ENCODE results near the gene ZNF487.
"Not testable (repeated sequence)": the region's sequence is repeated elsewhere in the genome, so short reads cannot be mapped to it uniquely, and the experiment has no call there.

The ZNF487 gene

GRCh38 chr10:43404704-43405084, 32.2 kb upstream of the ZNF487 start:
- DNase-seq (ENCODE audit: low read depth): no peak

DNA sequence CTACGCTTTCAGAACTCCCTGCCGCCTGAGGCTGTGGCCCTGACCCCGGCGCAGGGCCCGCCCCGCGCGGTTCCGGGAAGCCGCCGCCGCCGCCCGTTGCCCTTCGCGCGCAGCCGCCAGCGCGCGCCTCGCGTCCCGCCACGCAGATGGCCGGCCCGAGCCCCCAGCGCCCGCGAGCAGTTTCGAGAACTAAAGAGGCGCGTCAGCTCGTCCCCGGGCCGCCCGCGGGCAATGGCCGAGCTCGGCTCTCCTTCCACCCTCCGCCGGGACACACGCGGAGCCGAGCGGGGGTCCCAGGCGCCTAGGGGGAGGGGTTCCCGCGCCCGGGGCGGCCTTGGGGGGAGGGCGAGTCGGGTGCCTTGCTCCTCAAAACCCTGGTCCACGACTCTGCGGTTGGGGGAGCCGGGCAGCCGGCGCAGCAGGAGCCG, 29.7 kb upstream of the ZNF487 start:
- peak; percentile 9 for DNase-seq (ENCODE audit: low read depth)

DNA sequence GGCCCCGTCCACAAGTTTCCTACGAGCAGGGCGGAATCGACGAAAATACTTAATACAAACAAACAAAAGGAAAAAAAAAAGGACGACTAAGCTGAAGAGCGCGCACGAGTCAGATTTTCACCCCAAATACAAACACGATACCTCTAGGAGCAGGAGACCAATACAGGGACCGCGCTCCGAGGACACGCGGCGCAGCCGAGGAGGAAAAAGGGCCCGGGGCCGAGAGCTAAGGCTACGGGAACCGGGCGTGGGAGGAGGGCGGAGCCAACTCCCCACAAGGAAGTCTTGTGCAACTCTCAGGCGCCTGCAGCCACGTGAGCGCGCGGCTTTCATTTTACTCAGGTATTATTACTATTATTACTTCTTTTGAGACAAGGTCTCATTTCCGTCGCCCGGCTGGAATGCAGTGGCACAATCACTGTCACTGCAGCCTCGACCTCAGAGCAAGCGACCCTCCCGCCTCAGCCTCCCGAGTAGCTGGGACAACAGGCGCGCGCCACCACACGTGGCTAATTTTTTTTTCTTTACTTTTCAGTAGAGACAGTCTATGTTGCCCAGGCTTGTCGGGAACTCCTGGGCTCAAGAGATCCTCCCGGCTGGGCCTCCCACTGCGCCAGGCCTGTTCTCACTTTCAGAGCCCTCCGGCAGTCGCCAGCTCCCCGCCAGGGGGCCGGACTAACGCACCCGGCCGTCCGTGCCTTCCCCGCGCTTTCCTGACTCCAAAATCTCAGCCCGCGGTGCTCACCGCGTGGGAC, 29.2 kb upstream of the ZNF487 start:
- peak; percentile 68 for DNase-seq (ENCODE audit: low read depth)

- DNase-seq (ENCODE audit: low read depth): no peak
Observed at GRCh38 chr10:43408331-43408709, 28.6 kb upstream of the ZNF487 start.

DNA sequence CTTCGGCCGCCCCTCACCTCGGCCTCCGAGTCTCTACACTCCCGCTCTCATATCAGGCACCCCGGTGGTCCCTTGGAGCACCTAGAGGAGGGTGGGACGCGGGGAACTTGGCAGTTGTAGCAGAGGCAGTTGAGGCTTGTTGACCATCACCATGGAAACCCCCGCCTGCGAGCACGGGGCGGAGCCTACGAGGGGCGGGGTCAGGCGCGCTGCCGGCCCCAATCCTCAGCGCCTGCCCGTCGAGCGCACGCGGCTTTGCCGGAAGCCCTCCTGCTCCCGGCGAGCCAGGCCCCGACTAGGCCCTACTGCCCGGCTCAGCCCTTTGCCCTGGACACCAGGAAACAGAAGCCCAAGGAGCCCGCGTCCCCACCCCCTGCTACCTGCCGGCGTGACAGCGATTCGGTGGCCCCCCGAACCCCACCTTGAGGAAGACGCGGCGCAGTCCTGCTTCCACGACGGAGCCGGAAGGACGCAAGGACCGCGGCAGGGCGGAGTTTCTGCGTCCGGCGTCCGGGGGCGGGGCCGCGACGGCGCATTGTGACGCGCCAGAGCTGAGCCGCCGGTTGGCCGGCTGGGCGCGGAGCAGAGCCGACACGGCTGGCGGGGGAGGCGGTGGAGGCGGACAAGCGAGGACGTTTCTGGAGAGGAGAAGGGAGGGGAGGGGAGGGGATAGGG, 28.1 kb upstream of the ZNF487 start, which contains the start of gene HNRNPF:
TSS of gene HNRNPF (minus strand) at position 477 of the 675 bp plus-strand sequence. CDS start 21,302 bp downstream, outside the sequence.
- DNase-seq (ENCODE audit: low read depth): peak; percentile 82

DNA sequence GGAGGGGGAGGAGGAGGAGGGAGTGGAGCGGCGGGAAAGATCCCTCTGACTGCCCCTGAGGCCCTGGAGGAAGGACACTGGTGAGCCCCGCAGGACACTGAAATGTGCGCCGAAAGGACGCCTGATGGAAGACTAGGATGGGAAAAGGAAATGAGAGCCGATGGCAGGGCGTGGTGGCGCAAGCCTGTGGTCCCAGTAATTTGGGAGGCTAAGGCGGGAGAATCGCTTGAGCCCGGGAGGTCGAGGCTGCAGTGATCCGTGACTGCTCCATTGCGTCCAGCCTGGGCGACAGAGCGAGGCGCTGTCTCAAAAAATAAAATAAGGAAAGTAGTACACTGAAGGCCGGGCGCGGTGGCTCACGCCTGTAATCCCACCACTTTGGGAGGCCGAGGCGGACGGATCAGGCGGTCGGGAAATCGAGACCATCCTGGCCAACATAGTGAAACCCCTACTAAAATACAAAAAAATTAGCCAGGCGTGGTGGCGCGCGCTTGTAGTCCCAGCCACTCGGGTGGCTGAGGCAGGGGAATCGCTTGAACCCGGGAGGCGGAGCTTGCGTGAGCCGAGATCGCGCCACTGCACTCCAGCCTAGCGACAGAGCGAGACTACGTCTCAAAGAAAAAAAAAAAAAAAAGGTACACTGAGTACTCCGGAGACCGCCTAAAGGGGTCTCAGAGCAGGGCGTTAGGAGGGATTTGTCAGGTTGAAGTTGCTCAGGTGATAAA, 27.4 kb upstream of the ZNF487 start:
- peak; percentile 34 for DNase-seq (ENCODE audit: low read depth)

DNA sequence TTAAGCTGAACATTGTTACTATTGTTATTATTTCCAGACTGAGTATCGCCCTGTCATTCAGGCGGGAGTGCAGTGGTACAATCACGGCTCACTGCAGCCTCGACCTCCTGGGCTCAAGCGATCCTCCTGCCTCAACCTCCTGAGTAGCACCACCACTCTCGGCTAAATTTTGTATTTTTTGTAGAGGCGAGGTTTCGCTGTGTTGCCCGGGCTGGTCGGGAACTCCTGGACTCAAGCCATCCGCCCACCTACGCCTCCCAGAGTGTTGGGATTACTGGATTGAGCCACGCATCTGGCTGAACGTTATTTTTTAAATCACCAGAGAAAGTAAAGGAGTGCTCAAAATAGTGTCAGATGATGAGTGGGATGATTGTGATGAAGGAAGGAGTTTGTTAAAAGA, 26.6 kb upstream of the ZNF487 start:
- no peak for DNase-seq (ENCODE audit: low read depth)

- no peak for DNase-seq (ENCODE audit: low read depth)
Observed at GRCh38 chr10:43411536-43411935, 25.4 kb upstream of the ZNF487 start.

DNA sequence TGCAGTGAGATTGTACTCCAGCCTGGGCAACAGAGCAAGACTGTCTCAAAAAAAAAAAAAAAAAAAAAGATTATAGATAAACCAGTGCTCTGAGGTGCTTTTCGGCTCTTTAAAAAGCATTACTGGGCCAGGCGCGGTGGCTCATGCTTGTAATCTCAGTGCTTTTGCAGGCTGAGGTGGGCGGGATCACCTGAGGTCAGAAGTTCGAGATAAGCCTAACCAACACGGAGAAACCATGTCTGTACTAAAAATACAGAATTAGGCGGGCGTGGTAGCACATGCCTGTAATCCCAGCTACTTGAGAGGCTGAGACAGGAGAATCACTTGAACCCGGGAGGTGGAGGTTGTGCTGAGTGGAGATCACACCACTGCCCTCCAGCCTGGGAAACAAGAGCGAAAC, 21.4 kb upstream of the ZNF487 start:
- DNase-seq (ENCODE audit: low read depth): no peak

GRCh38 chr10:43417950-43418768, 18.8 kb upstream of the ZNF487 start:
- DNase-seq (ENCODE audit: low read depth): no peak

- DNase-seq (ENCODE audit: low read depth): no peak
Observed at GRCh38 chr10:43419997-43420368, 16.9 kb upstream of the ZNF487 start.

DNA sequence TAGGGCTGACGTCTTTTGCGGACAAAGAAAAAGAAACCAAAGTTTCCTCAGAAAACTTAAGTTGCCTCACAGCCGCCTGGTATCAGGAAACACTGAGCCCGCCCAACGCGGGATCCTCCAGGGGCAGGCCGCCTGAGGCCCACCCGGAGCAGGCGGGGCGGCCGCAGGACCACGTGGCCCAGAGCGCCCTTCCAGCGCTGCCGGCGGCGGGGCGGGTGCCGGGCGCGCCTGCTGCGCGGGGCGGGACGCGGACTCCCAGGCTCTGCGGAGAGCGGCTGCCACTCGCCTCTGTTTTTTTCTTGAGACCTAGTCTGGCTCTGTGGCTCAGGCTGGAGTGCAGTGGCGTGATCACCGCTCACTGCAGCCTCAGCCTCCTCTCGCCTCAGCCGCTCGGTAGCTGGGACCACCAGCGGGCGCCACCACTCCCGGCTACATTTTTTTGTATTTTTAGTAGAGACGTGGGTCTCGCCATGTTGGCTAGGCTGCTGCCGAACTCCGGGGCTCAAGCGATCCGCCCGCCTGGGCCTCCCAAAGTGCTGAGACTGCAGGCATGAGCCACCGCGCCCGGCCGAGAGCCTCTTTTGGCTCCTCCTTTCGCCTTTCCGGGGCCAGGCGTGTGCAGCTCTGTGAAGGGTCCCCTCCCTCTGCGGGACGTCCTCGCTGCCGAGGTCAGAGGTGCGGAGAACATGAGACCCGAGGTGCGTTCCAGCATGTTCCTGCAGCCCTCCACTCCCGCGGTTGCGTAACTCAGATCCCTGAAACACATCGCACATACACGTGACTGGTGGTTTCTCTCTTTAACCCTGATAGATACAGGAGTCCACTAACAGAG, 16.3 kb upstream of the ZNF487 start:
- peak; percentile 49 for DNase-seq (ENCODE audit: low read depth)

DNA sequence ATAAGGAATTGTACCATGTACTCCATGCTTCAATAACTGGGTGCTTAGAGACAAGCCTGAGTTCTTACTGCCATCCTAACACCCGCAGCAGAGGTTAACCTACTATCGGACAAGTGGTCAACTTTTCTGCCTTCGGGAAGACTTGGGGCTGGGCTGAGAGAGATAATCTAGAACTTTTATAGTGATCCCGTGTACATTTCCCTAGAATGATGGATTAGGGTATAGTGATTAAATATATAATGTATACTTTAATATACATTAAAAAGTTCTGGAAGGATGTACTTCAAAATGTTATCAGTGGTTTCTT, 15.8 kb upstream of the ZNF487 start:
- DNase-seq (ENCODE audit: low read depth): no peak

- DNase-seq (ENCODE audit: low read depth): no peak
Observed at GRCh38 chr10:43421519-43421918, 15.4 kb upstream of the ZNF487 start.

DNA sequence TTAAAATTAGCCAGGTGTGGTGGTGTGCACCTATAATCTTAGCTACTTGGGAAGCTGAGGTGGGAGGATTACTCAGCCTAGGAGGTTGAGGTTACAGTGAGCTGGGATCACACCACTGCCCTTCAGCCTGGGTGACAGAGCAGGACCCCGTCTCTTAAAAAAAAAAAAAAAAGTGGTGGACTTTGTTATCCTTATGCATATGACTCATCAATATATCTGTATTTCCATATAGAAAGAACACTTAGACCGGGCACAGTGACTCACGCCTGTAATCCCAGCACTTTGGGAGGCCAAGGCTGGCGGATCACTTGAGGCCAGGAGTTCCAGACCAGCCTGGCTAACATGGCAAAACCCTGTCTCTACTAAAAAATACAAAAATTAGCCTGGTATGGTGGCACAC, 15.0 kb upstream of the ZNF487 start:
- not testable (repeated sequence) for DNase-seq (ENCODE audit: low read depth)

DNA sequence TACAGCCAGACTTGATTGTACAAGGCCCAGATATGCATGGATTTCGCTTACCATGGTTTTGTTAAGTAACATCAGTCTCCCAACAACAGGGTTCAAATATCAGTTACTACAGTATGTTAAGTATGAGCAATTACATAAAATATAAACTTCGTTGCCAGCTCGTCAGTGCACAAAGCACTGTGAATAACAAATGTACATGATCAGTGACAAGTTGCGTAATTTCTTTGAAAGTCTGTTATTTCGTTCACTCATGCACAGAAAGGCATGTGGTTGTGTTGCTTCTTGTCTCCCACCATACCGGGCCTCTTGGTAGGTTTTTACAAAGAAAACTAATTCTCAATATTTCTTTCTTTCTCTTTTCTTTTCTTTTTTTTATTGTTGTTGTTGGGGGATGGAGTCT, 12.5 kb upstream of the ZNF487 start:
- no peak for DNase-seq (ENCODE audit: low read depth)

- not testable (repeated sequence) for DNase-seq (ENCODE audit: low read depth)
Observed at GRCh38 chr10:43426476-43426875, 10.4 kb upstream of the ZNF487 start.

DNA sequence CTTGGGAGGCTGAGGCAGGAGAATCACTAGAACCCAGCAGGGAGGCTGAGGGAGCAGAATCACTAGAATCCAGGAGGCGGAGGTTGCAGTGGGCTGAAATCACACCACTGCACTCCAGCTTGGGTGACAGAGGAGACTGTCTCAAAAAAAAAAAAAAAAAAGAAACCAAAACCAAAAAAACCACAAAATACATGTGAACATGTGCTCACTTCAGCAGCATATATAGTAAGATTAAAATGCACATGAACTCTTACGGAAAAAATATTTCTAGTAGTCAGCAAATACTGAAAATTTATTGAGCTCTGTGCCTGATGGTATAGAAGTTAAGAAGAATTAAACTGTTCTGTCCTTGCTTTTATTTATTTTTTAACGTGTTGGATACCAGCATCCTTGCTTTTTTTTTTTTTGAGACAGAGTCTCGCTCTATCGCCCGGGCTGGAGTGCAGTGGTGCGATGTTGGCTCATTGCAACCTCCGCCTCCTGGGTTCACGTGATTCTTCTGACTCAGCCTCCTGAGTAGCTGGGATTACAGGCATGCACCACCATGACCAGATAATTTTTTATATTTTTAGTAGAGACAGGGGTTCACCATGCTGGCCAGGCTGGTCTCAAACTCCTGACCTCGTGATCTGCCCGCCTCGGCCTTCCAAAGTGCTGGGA, 9.6 kb upstream of the ZNF487 start:
- DNase-seq (ENCODE audit: low read depth): no peak

DNA sequence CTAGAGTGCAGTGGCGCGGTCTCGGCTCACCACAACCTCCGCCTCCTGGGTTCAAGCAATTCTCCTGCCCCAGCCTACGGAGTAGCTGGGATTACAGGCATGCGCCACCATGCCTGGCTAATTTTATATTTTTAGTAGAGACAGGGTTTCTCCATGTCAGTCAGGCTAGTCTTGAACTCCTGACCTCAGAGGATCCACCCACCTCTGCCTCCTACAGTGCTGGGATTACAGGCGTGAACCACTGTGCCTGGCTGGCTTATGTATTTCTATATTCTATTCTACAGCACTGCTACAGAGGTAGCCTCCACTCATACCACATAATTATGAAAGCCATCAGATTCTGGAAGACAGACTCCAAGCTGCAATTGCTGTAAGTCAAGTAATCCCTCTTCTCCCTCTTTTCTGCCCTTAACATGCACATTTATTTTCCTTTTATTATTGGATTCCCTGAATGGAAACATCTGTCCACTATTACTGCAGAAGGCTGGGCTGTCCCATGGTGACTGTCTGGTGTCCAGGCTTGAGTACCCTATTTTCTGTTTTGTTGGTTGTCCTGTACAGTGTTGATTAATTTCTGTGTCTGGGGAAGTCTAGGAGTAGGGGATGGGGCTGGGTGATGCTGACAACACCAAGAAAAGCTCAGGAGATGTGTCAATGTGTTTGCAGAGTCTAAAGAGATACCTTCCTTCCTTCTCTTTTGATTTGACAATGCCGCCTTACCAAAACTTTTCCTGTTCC, 5.8 kb upstream of the ZNF487 start:
- DNase-seq (ENCODE audit: low read depth): no peak
